Left renal cortex interstitium (tissue), 4 donors: ENCODE results near the gene INMT. TPM values are rescaled to one million over a fixed set of nuclear protein-coding genes. Genes with fewer than 3 reads are reported as not detected.
"Not testable (repeated sequence)": the region's sequence is repeated elsewhere in the genome, so short reads cannot be mapped to it uniquely, and the experiment has no call there.

ENCODE experiments used
- DNase-seq, 4 donors: peaks; one replicate each; pipeline ENCODE4 v3.0.0-alpha.2; 2013; ENCODE audit warnings: low read depth in 4 of 4, low spot score in 2 of 4, missing footprints in 1 of 4
- polyA plus RNA-seq, 4 donors: library from polyadenylated mRNA; unstranded; fragments of 120-200 nt; gene quantifications; one replicate each; pipeline ENCODE4 v1.2.1, GENCODE V29; 2013; ENCODE audit not compliant: insufficient read length in 4 of 4

INMT gene
- 1 to 10 TPM; 1.3 to 2.5 (median 1.8) TPM for polyA plus RNA-seq

DNA sequence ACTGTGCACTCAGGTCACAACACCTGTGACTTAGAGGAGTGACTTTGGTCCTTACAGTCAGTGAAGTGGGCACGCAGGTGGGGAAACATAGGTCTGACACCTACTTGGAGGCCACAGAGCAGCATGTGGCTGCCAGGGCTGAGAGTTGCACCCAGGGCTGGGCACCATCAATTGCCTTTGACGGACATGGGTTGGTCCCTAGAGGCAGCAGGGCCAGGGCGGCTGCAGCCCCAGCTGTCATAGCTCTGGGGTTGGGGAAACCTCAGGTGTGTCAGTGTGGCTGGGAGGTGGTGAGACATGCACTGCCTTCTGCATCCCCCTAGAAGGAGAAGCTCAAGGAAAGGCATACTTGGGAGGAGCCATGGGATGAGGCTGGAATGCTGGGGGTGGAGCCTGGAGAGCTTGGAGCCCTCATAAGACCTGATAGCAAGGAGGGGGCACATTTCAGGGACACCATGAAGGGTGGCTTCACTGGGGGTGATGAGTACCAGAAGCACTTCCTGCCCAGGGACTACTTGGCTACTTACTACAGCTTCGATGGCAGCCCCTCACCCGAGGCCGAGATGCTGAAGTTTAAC lies at the start of gene INMT:
Gene INMT, plus strand, starts transcription at position 440 of the 578 bp plus-strand sequence. Its CDS starts 16 bp downstream, at position 456.
- no peak for DNase-seq

DNA sequence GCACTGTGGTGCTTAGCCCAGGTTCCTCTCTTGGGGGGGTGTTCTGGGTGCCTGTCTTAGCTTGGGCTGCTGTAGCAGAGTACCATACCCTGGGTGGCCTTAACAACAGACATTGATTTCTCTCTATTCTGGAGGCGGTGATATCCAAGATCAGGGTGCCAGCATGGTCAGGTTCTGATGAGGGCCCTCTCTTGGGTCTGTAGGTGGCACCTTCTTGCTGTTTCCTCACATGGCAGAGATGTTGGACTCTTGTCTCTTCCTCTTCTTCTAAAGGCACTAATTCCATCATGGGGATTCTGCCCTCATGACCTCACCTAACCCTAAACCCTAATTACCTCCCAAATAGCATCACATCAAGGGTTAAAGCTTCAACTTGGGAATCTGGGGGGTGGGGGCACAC lies 49.7 kb upstream of the INMT start:
- DNase-seq, result no peak

DNA sequence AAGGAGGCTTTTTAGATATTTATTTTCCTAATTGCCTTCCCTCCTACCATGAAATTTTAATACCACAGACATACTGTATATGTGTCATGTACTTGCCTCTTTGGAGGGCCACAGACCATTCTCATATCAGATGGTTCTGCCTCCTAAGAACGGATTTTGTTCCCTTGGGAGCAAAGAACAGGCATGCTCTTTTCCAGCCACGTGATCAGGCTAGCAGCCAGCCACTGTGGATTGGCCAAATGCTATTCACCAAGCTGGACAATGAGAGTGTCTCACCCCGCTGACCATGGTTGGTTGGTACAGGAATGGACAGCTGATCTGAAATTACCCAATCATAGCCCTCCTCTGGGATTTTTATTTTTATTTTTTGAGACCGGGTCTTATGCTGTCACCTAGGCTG lies 48.2 kb upstream of the INMT start:
- DNase-seq, result no peak

DNA sequence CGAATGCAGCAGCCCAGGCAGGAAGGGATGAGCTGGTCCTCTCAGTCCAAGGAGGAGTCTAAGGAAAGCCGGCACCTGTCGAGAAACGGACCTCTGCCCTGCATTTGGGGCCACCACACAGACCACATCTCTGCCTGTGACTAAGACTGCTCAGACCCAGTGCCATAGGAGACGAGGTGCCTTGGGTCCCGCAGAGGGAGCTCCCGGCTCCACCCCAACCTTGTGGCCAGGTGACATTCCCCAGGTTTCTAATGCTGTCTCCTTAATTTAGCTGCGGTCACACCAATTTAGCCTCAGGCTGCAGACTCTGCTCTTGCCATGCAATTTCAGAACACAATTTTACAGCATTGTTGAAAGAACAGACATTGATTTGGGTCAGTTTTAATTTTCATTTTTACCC lies 46.9 kb upstream of the INMT start:
- no peak for DNase-seq

DNA sequence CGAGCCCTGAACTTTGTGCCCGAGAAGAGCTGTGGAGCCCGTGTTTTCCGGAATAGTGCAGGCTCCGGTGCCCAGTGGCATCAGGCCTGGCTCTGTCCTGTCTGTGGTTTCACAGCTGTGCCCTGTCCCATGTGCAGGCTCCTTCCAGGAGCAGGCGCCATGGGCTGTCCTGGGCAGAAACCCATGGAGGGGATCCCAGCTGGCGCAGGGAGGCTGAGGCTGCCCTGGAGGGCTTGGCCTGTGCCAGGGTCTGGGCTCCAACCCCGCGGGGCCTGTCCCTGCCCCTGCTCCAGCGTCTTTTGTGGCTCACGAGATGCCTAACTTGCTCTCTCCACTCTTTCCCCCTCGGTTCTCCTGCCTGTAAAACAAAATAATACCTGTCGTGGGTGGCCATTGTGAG lies 46.3 kb upstream of the INMT start:
- DNase-seq, result no peak

DNA sequence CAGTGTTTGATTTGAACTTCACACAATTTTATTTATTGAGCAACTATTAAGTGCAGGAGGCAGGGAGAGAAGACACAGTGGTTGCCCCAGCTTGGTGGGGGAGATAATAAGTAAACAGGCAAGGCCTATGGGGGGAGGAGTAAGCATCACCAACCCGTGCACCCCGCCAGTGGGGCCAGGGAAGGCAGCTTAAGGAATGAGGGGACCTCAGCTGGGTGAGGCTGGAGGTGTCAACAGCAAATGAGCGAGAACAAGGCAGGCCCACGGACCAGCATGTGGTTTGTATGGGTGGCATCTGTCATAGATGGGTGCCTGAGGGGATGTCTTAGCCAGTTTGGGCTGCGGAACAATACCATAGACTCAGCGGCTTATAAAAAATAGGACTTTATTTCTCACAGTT lies 45.6 kb upstream of the INMT start:
- DNase-seq, result no peak

DNA sequence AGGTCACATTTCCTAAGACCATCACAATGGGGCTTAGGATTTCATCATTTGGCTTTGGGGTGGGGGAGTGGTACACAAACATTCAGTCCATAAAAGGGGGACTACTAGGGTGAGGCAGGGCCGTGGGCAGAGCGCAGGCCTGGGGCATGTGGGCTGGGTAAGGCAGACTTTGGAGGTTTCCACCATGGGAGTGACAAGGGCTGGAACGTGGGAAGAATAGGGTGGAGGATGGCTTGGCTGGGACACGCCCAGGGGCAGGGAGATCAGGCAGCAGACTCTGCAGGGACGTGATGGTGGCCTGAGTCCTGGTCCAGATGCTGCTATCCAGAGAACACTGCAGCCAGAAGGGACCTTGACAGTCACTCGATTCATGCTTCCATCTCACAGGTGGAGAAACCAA lies 45.0 kb upstream of the INMT start:
- no peak for DNase-seq

DNA sequence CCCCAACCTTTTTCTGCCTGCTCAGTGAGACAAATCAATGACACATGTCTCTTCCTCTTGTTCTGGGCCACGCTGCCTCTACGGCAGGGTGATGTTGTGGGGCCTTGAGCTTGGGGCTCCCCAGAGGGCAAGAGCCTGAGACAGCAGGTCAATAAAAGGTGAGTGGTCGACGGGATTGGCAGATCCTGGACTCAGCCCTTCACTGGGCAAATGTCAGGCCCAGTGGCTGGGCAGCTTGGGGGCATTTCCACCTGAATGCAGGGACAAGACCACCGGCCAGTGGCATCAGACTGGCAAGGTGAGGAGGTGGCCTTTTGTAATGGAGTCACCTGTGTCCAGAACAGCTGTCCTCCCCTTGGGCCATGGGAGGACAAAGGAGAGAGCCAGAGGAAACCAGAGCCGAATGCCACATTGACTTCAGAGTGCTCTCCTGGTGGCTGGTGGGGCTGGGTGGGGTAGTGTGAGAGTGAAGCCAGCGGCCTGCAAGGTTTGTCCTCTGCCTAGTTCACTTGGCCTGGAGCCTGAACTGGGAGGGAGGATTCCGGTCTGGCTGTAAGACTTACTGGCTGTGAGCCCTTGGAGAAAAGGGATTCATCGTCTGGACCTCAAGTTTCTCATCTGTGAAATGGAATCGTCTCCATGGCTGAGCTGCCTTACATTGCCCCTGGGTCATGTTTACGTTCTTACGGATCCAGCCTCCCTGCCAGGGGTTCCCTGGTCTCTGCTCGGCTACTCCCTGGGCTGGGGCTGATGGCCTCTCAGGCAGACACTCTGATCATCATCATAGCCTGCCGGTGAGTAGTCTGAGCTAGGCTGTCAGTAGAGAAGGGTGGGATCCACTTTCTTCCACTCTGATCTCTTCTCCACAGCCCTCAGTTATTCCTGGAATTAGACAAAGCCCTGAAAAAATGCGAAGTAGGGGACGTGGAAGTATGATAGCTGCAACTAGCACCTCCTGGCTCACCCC lies 44.3 kb upstream of the INMT start:
- no peak for DNase-seq

DNA sequence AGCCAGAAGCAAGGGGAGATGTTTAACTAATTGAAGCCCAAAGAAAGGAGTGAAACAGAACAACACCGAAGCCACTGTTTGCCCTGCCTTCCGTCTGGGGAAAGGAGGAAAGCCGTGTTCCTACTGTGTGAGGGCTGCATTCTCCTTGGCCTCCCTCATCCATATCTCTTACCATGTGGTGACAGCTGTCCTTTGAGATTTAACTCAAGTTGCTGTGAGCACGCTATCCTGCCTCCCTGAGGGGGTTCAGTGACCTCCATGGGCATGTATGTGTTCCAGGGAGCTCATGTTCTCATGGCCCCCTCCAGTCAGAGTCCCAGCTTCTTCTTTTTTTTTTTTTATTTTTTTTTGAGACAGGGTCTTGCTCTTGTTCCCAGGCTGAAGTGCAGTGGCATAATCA lies 43.5 kb upstream of the INMT start:
- DNase-seq, result no peak

DNA sequence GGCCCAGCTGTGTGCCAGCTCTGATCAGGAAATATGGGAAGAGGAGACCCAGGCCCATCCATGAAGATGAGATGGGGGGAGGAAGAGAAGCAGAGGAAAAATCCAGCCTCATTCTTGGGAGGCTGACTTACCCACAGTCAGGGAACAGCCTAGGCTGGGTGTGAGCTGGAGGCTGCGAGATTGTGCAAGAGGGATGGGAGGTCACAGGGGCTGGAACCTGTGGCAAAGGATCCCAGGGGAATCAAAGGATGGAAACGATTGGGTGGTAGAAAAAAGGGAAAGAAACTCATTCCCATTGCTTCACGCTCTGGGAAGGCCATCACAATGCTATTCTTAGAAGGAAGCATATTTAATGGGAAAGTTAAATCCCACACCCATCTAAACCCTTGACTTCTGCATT lies 43.0 kb upstream of the INMT start:
- no peak for DNase-seq

DNA sequence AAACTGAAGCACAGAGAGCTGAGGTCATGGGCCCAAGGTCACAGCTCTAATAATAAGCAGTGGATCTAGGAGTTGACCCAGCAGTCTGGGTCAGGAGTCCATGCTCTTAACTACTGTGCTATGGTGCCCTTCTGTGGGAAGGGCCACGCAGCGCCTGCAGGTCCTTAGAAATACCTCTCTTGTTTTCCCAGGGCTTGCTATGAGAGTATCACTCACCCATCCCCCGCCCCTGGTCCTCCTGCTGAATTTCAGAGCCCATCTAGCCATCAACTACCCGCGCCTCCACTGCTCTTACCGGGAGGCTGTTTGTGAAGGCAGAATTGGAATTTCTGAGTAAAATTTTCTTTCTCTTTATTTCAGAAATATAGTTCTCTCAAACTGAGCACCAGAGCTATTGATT lies 42.4 kb upstream of the INMT start:
- no peak for DNase-seq

DNA sequence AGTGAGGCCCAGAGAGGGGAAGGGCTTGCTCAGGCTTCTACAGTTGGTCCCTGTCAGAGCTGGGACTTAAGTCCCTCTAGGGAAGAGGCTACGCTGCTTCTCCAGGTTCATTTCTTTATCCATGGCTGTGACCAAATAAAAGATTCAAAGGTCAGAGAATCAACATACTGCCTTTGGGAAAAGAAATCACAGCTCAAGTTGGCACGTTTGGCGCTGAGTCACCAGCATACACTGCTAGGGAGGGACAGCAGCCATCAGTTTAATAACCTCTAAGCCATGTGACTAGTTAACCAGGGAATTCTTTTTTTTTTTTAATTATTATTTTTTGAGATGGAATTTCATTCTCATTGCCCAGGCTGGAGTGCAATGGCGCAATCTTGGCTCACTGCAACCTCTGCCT lies 41.3 kb upstream of the INMT start:
- DNase-seq, result no peak

DNA sequence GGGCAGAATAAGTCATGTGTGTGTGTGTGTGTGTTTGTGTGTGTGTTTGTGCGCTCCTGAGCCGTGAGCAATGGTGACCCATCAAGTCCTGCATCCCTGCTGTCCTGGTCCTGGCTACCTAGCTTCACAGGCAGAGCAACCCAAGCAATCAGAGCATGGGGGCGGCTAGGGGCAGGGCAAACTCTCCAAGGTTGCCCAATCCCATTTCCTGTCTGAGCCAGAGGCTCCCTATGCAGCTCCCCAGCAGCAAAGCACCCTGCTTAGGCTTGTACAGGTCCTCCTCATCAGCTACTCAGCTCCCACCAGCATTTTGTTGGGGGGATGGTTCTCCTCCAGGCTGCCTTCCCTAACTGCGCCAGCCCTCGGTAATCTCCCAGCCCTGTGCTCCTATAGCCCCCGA lies 38.5 kb upstream of the INMT start:
- no peak for DNase-seq

DNA sequence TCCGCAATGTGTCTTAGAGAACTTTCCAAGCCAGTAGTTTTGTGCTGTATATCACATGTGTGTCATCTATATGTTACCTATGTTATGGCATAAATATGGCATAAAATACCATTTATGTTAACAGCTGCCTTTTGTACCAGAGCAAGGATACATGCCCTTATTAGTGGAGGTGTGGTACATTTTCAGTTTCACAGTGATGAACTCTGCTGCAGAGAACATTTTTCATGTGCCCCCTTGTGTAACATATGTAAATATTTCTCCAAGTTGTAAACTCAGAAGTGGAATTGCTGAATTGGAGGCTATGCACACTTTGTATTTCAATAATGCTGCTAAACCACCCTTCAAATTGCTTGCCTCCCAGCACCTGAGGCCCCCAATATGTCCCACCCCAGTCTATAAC lies 37.8 kb upstream of the INMT start:
- DNase-seq, result no peak

DNA sequence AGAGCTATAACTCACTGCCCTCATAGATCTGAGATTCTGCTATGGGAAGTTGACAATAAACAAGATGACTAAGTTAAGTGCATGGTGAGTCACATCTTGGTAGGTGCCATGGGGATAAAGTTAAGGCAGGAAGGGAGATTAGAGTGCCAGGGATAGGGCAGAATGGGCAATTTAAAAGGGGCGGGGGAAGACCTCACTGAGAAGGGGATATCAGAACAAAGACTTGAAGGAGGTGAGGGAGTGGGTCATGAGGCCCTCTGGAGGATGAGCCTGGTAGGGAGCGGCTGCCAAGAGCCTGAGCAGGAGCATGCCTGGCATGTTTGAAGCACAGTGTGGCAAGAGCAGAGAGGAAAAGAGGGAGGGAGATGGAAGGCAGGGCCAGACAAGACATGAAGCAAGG lies 34.8 kb upstream of the INMT start:
- no peak for DNase-seq

DNA sequence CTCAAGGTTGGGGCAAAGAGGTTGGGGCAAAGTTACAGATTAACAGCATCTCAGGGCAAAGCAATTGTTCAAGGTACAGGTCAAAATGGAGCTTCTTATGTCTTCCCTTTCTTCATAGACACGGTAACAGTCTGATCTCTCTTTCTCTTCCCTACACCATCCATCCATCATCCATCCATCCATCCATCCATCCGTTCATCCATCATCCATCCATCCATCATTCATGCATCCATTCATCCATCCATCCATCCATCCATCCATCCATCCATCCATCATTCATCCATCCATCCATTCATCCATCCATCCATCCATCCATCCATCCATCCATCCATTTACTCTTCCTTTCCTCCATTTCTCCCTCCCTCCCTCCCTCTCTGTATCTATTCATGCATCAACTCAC lies 32.5 kb upstream of the INMT start:
- DNase-seq, result not testable (repeated sequence)

DNA sequence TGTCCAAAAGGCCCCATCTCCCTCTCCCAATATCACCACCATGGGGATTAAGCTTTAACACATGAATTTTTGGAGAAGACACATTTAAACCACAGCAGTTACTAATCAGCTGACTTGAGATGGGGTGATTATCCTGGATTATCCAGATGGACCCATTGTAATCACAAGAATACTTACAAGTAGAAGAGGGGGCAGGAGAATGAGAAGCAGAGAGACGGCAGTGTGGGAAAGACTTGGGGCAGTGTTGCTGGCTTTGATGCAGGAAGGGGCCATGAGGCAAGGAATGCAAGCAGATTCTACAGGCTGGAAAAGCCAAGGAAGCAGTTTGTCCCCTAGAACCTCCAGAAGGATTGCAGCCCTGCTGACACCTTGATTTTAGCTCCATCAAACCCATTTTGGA lies 30.7 kb upstream of the INMT start:
- DNase-seq, result no peak

DNA sequence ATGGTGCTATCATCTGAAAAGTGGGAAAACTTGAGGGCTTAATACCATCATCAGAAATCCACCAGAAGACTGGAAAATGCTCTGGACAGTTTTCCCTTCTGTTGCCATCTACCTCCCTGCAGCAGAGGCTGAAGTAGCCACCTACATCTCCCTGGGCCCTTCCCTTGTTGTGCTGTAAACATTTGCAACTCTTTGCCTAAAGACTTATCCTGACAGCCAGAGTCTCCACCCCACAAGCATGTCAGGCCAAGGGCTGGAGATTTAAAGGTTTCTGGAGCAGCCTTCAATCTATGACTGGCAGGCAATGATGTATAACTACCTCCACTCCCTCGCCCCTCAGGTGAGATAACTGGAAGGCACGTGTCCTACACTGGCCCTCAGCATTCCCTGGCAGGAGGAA lies 29.7 kb upstream of the INMT start:
- no peak for DNase-seq

DNA sequence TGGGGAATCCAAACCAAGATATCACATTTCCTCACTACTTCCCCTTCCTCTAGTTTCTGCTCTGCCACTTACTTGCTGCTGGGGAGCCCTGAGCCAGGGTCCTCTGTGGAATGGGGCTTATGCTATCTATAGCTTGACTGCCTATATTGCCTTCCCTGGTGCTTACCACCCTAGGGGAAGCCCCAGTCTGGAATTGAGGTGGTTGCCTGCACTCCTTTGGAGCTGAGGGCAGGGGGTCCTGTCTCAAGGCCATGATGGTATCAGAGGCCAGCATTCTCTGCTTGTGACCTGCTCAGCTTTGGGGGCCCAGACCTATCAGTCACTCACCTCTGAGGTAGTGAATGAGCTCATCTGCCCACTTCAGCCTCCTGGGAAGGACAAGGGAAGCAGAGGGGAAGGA lies 29.3 kb upstream of the INMT start:
- no peak for DNase-seq

DNA sequence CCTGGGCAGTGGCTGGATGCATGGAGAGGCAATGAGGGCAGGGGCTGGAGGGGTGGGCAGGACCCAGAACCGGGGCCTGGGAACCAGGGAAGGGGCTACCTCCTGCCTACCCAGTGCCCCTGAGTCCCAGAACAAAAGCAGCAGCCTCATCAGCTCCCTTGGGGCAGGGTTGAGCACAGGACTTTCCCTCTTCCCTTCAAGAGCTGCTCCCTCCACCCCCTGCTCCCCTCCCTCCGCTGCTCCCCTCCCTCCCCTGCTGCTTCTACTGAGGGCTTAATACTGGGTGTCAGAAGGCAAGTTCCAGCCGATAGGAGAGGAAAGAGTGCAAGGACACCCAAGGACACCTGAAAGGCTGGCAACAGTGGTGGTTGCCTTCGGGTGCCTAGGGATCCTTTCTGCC lies 28.2 kb upstream of the INMT start:
- DNase-seq, result no peak

DNA sequence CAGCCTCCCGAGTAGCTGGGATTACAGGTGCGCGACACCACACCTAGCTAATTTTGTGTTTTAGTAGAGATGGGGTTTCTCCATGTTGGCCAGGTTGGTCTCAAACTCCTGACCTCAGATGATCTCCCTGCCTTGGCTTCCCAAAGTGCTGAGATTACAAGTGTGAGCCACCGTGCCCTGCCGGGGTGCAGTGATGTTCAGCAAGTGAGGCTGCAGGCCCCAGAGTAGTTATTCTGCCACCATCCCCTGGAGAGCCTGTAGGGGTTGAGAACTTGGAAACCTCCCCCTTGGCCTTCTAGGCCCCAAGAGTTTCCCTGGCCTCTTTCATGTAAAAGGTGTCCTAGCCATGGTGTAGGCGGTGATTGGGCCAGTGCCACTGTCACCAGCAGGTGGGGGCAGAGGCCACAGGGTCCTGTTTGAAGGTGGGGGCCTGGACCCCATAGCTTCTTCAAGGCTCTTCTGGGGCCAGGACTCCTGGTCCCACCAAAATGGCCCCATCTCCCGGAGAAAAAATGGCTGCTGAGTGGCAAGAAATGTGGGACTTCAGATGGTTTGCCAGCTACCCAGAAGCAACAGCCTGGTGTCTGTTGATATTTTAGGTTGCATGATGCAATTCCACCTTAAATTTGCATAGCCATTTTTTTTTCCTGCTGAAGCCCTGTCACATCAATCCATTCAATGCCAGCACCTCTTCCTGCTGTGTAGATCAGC lies 25.5 kb upstream of the INMT start:
- no peak for DNase-seq
